HG03066 (cell line): ENCODE results near the gene CREBZF.
"Not testable (repeated sequence)": the region's sequence is repeated elsewhere in the genome, so short reads cannot be mapped to it uniquely, and the experiment has no call there.

Experiments
- ATAC-seq: cut with Tn5 transposase; IDR thresholded peaks from one replicate; pipeline ENCODE4 v1.9.1; 2021; ENCODE audit warnings: low read depth; ENCODE audit not compliant: unreplicated experiment

CREBZF gene

DNA sequence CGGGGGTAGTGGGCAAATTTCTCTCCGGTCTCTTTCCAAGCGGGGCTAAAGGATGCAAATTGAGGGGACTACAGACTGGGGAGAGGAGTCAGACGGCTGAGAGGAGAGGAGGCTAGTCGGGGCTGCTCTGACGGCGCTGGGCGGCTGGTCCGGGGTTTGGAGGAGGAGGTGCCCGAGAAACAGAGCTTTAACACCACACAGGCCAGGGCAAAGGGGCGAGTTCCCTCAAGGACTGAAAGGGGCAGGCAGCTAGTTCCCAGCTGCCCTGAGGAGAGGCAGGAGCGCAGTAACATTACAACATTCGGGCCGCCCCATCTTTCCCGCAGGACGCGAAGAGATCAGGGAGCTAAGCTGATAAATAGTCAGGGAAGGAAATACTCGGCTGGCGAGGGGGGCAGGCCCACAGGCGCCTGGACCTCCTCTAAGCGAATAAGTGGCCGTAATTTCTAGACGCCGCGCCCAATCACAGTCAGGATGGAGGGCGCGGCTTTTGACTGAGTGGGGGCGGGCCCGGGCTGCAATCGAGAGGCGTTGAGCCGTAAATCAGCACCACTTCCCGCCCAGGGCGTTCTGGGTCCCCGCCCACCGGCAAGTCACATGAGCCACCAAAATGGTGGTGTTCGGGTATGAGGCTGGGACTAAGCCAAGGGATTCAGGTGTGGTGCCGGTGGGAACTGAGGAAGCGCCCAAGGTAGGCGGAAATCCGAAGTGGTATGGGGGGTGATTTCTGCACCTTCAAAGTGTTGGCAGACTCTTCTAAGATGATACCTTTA lies 36.7 kb downstream of the CREBZF start, which contains the start of gene TMEM126B:
TMEM126B (plus strand) TSS at position 596 of the 773 bp plus-strand sequence; CDS start at position 611, 15 bp downstream.
- ATAC-seq = peak; percentile 99

DNA sequence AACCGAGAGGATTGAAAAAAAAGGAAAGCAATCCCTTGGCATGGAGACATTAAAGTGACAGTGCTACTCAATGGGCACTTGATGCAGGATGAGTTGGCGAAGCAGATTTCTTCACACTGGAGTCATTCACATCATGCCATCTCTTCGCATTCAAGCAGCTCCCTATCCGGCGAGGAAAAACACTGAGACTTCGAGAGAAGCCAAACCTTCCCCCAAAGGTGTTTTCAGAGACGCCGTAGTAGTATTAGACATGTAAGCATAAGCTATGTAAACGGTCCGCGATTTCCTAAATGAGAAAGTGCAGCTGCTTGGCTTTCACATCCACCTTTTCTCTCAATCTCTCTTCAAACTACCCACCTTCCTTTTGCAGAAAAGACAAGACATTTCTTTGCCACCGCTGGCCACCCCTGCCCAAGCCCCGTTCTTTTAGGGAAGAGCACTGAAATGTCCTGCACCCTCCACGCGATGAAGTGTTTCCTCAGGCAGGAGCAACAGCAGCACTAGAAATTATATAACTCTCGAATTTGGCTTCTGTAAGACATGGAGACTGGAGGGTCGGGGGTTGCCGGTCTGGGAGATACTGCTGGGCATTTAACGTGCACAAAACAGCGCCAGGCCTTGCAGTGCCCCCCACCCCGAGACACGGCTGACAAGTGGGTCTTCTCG lies 37.5 kb downstream of the CREBZF start, which contains the start of gene DLG2:
DLG2 (minus strand) TSS at position 13 of the 666 bp plus-strand sequence.
- ATAC-seq = peak; percentile 1

DNA sequence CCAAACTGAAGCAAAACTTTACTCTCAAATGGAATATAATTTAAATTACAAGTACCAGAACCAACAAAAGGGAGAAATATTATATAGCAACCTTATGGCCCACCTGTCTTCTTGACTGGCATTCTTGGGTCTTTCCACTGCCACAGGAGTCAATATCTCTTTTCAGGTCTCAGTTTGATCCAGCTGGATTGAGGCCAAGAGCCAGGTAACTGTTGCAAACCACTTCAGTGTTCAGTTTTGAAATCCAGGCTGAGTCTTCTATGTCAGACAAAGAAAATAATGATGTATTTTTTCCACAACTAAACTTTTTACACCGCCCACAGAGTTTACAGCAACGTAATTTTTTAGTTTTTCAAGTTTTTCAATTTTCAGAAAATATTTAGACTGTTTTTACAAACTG lies 38.4 kb downstream of the CREBZF start:
- ATAC-seq = no peak

DNA sequence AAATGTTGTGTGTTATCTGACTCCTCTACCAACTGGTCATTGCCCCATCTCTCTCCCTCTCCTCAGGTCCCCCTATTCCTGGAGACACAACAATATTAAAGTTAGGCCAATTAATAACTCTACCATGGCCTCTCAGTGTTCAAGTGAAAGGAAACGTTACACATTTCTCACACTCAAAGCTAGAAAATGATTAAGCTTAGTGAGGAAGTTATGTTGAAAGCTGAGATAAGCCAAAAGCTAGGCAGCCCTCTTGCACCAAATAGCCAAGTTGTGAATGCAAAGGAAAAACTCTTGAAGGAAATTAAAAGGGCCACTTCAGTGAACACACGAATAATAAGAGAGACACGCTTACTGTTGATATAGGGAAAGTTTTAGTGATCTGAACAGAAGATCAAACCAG lies 44.7 kb downstream of the CREBZF start:
- no peak for ATAC-seq

- no peak for ATAC-seq
Measured at GRCh38 chr11:85619499-85619898, 45.4 kb downstream of the CREBZF start.

DNA sequence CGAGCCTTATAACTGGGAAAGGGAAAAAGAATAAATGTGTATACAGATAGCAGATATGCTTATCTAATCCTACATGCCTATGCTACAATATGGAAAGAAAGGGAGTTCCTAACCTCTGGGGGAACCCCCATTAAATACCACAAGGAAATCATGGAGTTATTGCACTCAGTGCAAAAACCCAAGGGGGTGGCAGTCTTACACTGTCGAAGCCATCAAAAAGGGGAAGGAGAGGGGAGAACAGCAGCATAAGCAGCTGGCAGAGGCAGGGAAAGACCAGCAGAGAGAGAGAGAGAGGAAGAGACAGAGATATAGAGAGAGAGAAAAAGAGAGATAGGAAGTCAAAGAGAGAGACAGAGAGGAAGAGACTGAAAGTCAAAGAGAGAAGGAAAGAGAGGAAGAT lies 53.3 kb downstream of the CREBZF start:
- not testable (repeated sequence) for ATAC-seq
